Fibroblast of lung (primary cell): ENCODE data around the gene LRRK2.

ENCODE experiments used
- CTCF ChIP-seq, 2 donors: IDR thresholded peaks in 1 of 2; conservative IDR thresholded peaks in 1 of 2; 1 replicate in 1 of 2; 2 replicates in 1 of 2; pipeline ENCODE4 v1.5.1; 2011 to 2012; ENCODE audit warnings: low read length in 2 of 2, control low read depth in 1 of 2, inconsistent platforms in 1 of 2, low read depth in 1 of 2, mild to moderate bottlenecking in 1 of 2
- EZH2 ChIP-seq: IDR thresholded peaks from 2 replicates; pipeline ENCODE4 v1.5.1; 2012; ENCODE audit warnings: low read length, control low read depth, mild to moderate bottlenecking; ENCODE audit errors: missing control alignments

- TF ChIP-seq CTCF (conservative IDR thresholded peaks at IDR 0.05 in 1 of 2, IDR thresholded peaks at IDR 0.05 in 1 of 2; ENCODE audit: low read depth in 1 of 2, low read length in 2 of 2): no peak
- no peak for TF ChIP-seq EZH2
These were observed 22.4 kb upstream of the LRRK2 start for GRCh38 chr12:40202095-40203059.
